HT1080 (cell line): ENCODE data around the gene COA8. TPM values are rescaled to one million over a fixed set of nuclear protein-coding genes. Genes with fewer than 3 reads are reported as not detected.
A peak's percentile ranks its signal among the peaks of the same experiment; 100 is the strongest.
"Not testable (repeated sequence)": the region's sequence is repeated elsewhere in the genome, so short reads cannot be mapped to it uniquely, and the experiment has no call there.

Source experiments
- DNase-seq: peaks from one replicate; pipeline ENCODE4 v3.0.0-alpha.2; 2015; ENCODE audit warnings: low read depth
- total RNA-seq: library from RNA; depleted of rRNA; stranded (reverse); fragments of >200 nt; shearing (Covaris generic); gene quantifications from 2 replicates; pipeline ENCODE4 v1.2.3, GENCODE V29; 2014

COA8 gene
- total RNA-seq, 1 experiment from 2014 or later = 50.6 TPM

- DNase-seq = not testable (repeated sequence)
Observed at GRCh38 chr14:103525430-103526246, 37.1 kb upstream of the COA8 start.

GRCh38 chr14:103526247-103526913, 36.4 kb upstream of the COA8 start:
- no peak for DNase-seq

- no peak for DNase-seq
Observed at GRCh38 chr14:103526914-103527248, 35.9 kb upstream of the COA8 start.

GRCh38 chr14:103527408-103528145, 35.2 kb upstream of the COA8 start:
- peak; percentile 42 for DNase-seq

GRCh38 chr14:103528146-103528586, 34.6 kb upstream of the COA8 start:
- no peak for DNase-seq

GRCh38 chr14:103528587-103529382, 34.0 kb upstream of the COA8 start, which contains the start of gene TRMT61A:
TSS of gene TRMT61A (plus strand) at chr14:103529196. CDS start at chr14:103529979, 783 bp downstream.
- peak; percentile 68 for DNase-seq

DNA sequence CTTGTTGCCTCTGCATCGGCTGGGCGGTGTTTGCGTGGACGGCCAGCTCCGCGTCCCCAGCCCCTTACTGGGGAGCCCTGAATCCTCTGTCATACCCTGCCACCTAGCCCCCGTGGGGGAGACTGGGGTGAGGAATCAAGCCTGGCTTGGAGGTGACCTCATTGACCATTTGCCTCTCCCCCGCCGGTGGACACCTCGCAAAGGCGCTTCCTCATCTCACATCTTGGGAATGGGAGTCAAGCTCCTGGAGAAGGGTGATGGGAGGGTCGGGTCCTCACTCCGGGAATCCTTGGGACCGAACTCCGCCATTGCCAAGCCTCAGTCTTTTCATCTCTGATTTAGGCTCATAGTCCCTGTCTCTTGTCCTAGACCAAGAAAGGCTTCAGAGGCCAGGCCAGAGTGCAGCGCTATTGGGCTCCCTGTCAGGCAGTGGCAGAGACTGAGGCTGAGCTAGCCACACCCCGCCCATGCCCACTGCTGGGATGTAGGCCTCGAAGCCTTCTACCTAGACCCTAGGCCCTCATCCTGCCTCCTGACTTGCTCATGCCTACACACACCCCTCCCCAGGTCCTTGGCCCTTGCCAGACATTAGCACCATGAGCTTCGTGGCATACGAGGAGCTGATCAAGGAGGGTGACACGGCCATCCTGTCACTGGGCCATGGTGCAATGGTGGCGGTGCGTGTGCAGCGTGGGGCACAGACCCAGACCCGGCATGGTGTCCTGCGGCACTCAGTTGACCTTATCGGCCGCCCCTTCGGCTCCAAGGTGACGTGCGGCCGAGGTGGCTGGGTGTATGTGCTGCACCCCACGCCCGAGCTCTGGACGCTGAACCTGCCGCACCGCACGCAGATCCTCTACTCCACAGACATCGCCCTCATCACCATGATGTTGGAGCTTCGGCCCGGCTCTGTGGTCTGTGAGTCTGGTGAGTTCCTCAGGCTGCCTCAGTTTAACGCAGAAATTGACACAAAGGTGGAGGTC, 33.1 kb upstream of the COA8 start:
- DNase-seq = no peak

GRCh38 chr14:103530390-103530789, 32.4 kb upstream of the COA8 start:
- DNase-seq = no peak

GRCh38 chr14:103530831-103531230, 31.9 kb upstream of the COA8 start:
- DNase-seq = no peak

- DNase-seq = no peak
Observed at GRCh38 chr14:103531421-103532215, 31.1 kb upstream of the COA8 start.

- no peak for DNase-seq
Observed at GRCh38 chr14:103532216-103533136, 30.3 kb upstream of the COA8 start.

GRCh38 chr14:103533137-103533998, 29.4 kb upstream of the COA8 start:
- DNase-seq = no peak

DNA sequence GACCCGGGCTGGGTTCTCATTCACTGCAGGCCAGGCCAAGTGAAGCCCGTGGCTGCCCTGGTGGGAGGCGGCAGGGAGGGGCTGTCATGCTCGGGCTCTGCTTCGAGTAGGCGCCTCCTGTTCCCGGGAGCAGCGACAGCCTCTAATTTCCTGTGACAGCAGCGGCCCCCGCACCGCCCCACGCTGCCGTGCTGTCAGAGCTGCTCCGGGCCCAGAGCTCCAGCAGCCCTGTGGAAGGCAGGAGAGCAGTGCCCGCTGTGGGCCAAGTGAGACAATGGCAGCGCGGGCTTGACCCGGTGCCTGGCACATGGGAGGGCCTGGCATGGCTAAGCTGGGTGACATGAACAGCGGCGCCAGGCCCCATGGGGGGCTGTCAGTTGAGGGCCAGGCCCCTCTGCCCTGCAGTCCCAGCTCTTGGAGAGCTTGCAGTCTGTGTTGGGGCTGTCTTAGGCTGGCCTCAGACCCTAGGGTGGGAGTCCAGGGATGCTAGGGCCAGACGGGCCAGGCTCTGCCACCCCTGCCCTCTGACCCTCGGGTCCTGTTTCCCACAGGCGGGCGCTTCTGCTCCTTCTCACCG, 28.7 kb upstream of the COA8 start:
- no peak for DNase-seq

GRCh38 chr14:103534576-103535061, 28.1 kb upstream of the COA8 start:
- DNase-seq = no peak

- DNase-seq = no peak
Observed at GRCh38 chr14:103535081-103535890, 27.5 kb upstream of the COA8 start.
